ENCODE measurements around the gene ZNF365. TPM values are rescaled to one million over a fixed set of nuclear protein-coding genes. Genes with fewer than 3 reads are reported as not detected.
A peak's percentile ranks its signal among the peaks of the same experiment; 100 is the strongest.

The ZNF365 gene
- total RNA-seq, 1 donor from 2014 or later = 8.9 TPM

GRCh38 chr10:62430881-62431280 lies 56.7 kb downstream of the ZNF365 start:
- Histone ChIP-seq H2AFZ (ENCODE audit: low read depth, low read length) (no peak overlapping the region), H4K20me1 (ENCODE audit: insufficient read depth, low read length) (no peaks in the 10 kb centered on the region), H3K27me3 (ENCODE audit: insufficient read depth, low read length) (no peaks in the 10 kb centered on the region), H3K4me1 (ENCODE audit: insufficient read depth, low read length) (peaks cover 29% of the 10 kb centered on the region), H3K4me3 (ENCODE audit: insufficient read depth, low read depth, low read length) (no peak overlapping the region), H3K9ac (ENCODE audit: low read length) (no peak overlapping the region), H3K27ac (ENCODE audit: low read depth, low read length) (no peak overlapping the region), H3K9me3 (ENCODE audit: insufficient read depth, low read depth, low read length) (no peaks in the 10 kb centered on the region), H3K79me2 (ENCODE audit: insufficient read depth, low read length) (no peaks in the 10 kb centered on the region), H3K36me3 (ENCODE audit: insufficient read depth, low read length) (no peaks in the 10 kb centered on the region), H3K4me2 (ENCODE audit: low read length) (no peak overlapping the region)
- DNase-seq (ENCODE audit: low read depth) = no peak
- no peak for TF ChIP-seq CTCF (IDR thresholded peaks at IDR 0.05; ENCODE audit: insufficient read depth, low read depth, low read length)
- TF ChIP-seq EZH2 (IDR thresholded peaks at IDR 0.05; ENCODE audit: insufficient read depth, low read length) = no peak
- no peak overlapping the region for H3K4me3 Mint-ChIP-seq (ENCODE audit: unreplicated experiment)
- no peak overlapping the region for H3K27ac Mint-ChIP-seq (ENCODE audit: unreplicated experiment)
- H3K27me3 Mint-ChIP-seq (ENCODE audit: low read depth, unreplicated experiment) = no peaks in the 10 kb centered on the region
- H3K9me3 Mint-ChIP-seq (ENCODE audit: unreplicated experiment) = no peaks in the 10 kb centered on the region
- FAIRE-seq = no peak
- H3K36me3 Mint-ChIP-seq (ENCODE audit: low read depth, unreplicated experiment) = no peaks in the 10 kb centered on the region
- H3K4me1 Mint-ChIP-seq (ENCODE audit: low read depth, unreplicated experiment) = peaks cover 52% of the 10 kb centered on the region

- Mint-ChIP-seq H3K9me3 (ENCODE audit: unreplicated experiment) (no peaks in the 10 kb centered on the region), H3K27me3 (ENCODE audit: low read depth, unreplicated experiment) (no peaks in the 10 kb centered on the region), H3K4me1 (ENCODE audit: low read depth, unreplicated experiment) (peaks cover 50% of the 10 kb centered on the region), H3K36me3 (ENCODE audit: low read depth, unreplicated experiment) (no peaks in the 10 kb centered on the region), H3K4me3 (ENCODE audit: unreplicated experiment) (no peak overlapping the region), H3K27ac (ENCODE audit: unreplicated experiment) (peak overlapping the region; percentile 98)
- Histone ChIP-seq H3K4me2 (ENCODE audit: low read length) (peak overlapping the region; percentile 70), H3K27ac (ENCODE audit: low read depth, low read length) (peak overlapping the region; percentile 95), H3K9ac (ENCODE audit: low read length) (peak overlapping the region; percentile 68), H3K27me3 (ENCODE audit: insufficient read depth, low read length) (no peaks in the 10 kb centered on the region), H3K79me2 (ENCODE audit: insufficient read depth, low read length) (no peaks in the 10 kb centered on the region), H3K9me3 (ENCODE audit: insufficient read depth, low read depth, low read length) (no peaks in the 10 kb centered on the region), H4K20me1 (ENCODE audit: insufficient read depth, low read length) (no peaks in the 10 kb centered on the region), H3K36me3 (ENCODE audit: insufficient read depth, low read length) (no peaks in the 10 kb centered on the region), H3K4me3 (ENCODE audit: insufficient read depth, low read depth, low read length) (no peak overlapping the region), H2AFZ (ENCODE audit: low read depth, low read length) (peak overlapping the region; percentile 18), H3K4me1 (ENCODE audit: insufficient read depth, low read length) (peaks cover 22% of the 10 kb centered on the region)
- TF ChIP-seq CTCF (IDR thresholded peaks at IDR 0.05; ENCODE audit: insufficient read depth, low read depth, low read length) (no peak), EZH2 (IDR thresholded peaks at IDR 0.05; ENCODE audit: insufficient read depth, low read length) (no peak)
- DNase-seq (ENCODE audit: low read depth) = peak; percentile 99
- FAIRE-seq = peak; percentile 97
Measured at GRCh38 chr10:62433181-62433692, 59.1 kb downstream of the ZNF365 start.

GRCh38 chr10:62433901-62434300 lies 59.7 kb downstream of the ZNF365 start:
- no peak for FAIRE-seq
- Histone ChIP-seq H3K27ac (ENCODE audit: low read depth, low read length) (peak overlapping the region; percentile 95), H3K9ac (ENCODE audit: low read length) (peak overlapping the region; percentile 65), H3K4me3 (ENCODE audit: insufficient read depth, low read depth, low read length) (no peak overlapping the region), H4K20me1 (ENCODE audit: insufficient read depth, low read length) (no peaks in the 10 kb centered on the region), H3K36me3 (ENCODE audit: insufficient read depth, low read length) (no peaks in the 10 kb centered on the region), H3K4me2 (ENCODE audit: low read length) (peak overlapping the region; percentile 70), H3K79me2 (ENCODE audit: insufficient read depth, low read length) (no peaks in the 10 kb centered on the region), H3K9me3 (ENCODE audit: insufficient read depth, low read depth, low read length) (no peaks in the 10 kb centered on the region), H2AFZ (ENCODE audit: low read depth, low read length) (no peak overlapping the region), H3K27me3 (ENCODE audit: insufficient read depth, low read length) (no peaks in the 10 kb centered on the region), H3K4me1 (ENCODE audit: insufficient read depth, low read length) (peaks cover 22% of the 10 kb centered on the region)
- TF ChIP-seq EZH2 (IDR thresholded peaks at IDR 0.05; ENCODE audit: insufficient read depth, low read length) (no peak), CTCF (IDR thresholded peaks at IDR 0.05; ENCODE audit: insufficient read depth, low read depth, low read length) (no peak)
- Mint-ChIP-seq H3K4me1 (ENCODE audit: low read depth, unreplicated experiment) (peaks cover 50% of the 10 kb centered on the region), H3K4me3 (ENCODE audit: unreplicated experiment) (no peak overlapping the region), H3K27me3 (ENCODE audit: low read depth, unreplicated experiment) (no peaks in the 10 kb centered on the region), H3K36me3 (ENCODE audit: low read depth, unreplicated experiment) (no peaks in the 10 kb centered on the region), H3K9me3 (ENCODE audit: unreplicated experiment) (no peaks in the 10 kb centered on the region), H3K27ac (ENCODE audit: unreplicated experiment) (peak overlapping the region; percentile 98)
- DNase-seq (ENCODE audit: low read depth) = no peak
